HG02870 (cell line): ENCODE measurements around the gene ROBO1.
"Not testable (repeated sequence)": the region's sequence is repeated elsewhere in the genome, so short reads cannot be mapped to it uniquely, and the experiment has no call there.

ENCODE experiments used
- ATAC-seq: cut with Tn5 transposase; IDR thresholded peaks from one replicate; pipeline ENCODE4 v1.9.1; 2021; ENCODE audit warnings: mild to moderate bottlenecking, moderate library complexity; ENCODE audit not compliant: unreplicated experiment

The ROBO1 gene

DNA sequence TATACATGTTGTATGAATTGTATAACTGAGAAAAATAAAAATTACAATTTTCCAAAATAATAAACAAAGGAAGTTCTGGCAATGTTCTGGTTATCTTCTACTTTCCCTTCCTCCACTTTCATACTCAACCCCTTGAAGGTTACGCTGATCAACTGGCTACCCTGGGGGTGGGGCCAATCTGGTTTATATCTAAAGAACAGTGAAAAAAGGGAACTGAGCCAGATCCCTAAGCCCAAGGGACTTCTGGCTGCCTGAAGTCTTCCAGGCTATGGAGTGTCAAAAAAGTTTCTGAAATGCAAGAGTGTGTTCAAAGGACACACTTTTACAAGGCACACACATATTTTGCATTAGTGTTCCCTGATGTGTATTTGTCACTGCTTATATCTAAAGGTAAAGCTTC lies 591.9 kb downstream of the ROBO1 start:
- ATAC-seq: no peak

DNA sequence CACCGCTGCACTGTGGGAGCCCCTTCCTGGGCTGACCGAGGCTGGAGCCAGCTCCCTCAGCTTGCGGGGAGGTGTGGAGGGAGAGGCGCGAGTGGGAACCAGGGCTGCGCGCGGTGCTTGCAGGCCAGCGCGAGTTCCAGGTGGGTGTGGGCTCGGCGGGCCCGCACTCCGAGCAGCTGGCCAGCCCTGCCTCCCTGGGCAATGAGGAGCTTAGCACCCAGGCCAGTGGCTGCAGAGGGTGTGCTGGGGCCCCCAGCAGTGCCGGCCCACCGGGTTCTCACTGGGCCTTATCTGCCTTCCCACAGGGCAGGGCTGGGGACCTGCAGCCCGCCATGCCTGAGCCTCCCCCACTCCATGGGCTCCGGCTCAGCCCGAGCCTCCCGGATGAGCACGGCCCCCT lies 594.5 kb downstream of the ROBO1 start:
- not testable (repeated sequence) for ATAC-seq

DNA sequence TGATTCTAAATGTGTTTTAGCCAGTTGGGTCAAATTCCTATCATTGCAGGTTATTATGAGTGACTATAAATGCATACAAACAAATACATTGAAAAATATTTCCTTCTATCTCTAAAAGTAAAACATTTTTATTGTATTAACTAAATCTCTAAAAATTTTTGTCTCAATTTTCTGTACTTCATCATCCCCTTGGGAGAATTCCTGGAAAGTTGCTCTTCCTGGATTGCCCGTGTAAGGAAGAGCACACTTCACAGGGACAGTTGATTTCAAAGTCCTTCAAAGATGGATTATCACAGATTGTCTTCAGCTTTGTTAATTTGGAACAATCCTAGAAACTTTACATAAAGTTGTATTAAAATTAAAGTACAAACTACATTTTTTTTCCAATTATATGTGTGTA lies 595.6 kb downstream of the ROBO1 start:
- no peak for ATAC-seq

DNA sequence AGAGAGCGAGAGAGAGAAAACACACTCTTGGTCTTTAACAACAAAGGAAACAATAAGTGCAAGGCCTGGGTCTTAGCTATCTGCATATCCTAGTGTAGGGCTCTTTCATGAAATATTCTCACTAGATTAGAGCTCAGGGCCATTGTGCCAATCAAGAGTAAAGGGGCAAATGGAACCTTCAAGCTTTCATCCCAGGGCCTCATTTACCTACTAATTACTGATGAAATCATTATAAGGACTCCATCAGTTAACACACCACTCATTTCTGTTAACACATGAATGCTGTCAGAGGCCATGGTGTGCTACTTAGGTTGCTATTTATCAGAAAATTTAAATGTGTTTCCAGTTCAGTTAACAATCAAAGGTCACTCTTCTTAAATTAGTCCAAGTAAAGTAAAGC lies 597.8 kb downstream of the ROBO1 start:
- no peak for ATAC-seq

DNA sequence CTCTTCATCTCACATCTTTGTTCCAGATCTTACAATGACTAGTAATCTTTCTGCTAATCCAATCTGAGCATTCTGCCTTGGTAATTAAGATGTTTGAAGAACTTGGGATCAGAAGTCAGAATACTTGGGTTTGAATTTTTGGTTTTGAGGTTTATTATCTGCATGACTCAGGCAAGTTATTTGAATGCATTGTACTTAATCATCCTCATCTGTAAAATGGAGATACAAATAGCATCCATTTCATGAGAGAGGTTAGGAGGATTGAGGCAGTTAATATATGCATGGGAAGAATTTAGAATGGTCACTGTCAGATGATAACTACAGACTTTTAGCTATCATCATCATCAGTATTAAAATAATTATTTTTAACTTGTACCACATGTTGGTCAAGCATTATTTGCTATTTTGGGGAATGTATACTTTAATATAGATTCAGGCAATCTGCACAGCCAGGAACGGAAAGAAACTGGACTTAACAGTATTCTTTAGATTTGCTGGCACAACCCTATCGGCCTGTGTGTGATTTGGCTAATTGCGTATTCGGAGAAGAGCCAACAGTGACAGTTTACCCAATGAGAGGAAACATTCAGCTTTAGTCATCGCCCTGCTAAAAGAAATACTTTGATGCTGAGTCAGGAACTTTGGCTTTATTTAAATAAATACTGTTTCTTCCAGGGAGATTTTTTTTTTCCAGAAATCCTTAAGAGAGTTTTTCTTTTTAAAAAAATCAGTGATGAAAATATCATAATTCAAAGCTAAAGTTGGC lies 600.0 kb downstream of the ROBO1 start:
- ATAC-seq: no peak

DNA sequence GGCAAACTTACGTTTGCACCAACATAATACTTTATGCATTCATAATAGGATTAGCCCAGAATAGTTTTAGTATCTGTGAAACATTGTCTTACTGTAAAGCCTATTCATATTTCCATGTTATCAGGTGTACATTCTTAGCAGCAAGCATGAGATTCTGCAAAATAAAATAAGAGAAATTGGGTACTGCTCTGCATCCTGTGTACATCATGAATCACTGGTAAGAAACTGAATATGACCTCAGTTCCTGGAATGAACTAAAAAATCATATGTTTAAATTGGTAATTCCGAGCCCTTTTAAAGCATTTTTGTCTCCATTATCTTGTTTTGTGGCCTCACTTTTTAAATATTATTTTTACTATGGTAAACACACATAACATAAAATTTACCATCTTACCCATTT lies 605.1 kb downstream of the ROBO1 start:
- ATAC-seq: no peak

DNA sequence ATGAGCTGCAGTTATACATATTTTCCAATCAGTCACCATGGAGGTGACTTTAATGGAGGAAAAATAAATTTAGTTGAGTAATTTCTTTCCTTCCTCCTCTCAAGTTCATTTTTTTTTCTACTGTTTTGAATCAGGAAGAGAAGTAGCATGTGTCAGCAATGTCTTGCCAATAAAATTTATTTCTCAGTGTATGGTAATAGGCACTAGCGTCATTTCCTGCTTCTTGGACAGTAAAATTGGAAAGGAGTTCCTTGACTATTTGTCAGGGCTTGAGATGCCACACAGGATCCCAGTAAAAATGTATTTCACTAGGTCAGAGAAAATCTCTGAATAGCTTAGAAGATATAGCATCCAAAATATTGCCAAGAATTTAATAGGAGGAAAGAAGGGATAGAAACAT lies 605.9 kb downstream of the ROBO1 start:
- no peak for ATAC-seq

DNA sequence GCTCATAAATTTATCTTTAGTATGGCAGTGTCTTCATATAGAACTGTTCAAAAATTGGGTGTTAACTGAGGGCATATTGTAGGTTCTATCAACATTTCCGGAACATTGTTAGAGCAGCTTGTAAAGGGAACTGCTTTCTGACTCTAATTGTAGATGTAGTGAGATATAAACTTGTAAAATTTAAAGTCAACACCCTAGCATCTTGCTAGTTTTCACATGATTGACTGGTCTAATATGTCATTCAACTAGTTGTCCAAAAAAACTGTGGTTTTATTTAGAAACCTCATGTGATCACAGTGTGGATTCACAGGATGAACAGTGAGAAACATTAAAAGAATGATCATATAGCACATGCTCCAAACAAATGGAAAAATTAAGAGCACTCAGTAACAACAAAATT lies 607.4 kb downstream of the ROBO1 start:
- ATAC-seq: no peak

DNA sequence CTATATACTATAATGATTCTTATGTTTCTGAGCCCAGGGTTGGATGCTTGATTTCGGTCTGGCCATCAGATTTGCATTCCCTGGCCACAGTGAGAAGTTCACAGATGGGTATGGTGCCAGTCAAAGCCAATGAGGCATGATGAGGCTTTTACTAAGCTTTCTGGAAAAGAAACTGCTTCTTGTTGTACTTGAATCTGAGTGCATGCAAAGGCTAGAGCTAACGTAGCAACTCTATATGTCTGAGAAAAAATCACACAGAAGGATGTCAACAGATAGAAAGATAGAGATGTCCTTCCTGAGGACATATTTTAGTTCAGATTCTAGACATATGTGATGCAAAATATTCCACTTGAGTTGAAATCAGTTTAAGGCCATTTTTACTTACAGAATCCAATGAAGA lies 608.1 kb downstream of the ROBO1 start:
- no peak for ATAC-seq

DNA sequence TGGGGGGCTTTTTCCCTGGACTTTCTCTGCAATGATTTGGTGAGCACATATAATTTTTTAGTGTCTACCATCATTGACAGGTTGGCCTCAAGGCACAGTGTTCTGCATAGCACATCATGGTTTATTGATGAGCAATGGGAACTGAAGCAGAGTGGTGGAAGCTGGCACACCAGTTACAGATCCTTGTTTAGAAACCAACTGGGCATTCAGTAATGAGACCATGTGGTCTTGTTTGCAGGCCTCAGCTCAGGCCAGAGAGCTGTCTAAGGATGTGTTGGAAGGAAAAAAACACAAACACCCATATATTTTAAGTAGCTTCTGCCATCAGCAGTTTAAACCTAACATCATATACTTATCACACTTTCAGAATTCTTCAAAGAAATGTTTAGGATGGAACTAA lies 610.6 kb downstream of the ROBO1 start:
- no peak for ATAC-seq

DNA sequence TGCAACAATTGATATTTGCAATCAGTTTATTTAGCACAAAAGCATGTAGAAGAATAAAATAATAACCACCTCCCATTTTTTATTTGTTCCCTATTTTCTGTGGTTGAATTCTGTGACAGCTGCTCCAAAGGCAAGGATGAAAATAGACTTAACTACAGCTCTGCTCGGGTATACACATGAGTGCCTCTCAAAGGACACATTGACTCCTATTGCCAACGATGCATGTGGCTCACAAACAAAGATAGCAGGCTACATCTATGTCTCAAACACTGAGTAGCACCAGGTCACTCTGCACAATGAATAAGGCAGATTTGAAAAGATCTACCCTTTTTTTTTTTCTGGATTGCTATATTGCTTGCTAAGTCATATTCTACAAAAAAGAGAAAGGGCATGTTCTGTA lies 612.9 kb downstream of the ROBO1 start:
- no peak for ATAC-seq

DNA sequence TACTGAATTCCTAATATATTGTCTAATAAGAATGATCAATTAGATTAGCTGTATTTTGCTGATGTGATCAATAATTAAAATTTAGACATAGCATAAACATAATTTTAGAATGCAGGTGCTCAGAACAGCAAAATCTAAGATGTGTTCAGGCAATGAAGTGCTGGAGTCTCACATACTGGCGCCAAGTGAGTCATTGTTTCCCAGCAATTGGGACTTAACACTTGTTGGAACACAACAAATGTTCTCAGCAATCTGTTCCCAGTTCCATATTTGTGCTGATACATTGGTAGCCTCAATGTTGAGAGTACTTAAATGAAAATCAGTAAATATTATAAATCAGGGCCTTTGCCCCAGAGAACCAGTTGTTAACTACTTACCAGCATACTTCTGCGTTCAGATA lies 619.0 kb downstream of the ROBO1 start:
- no peak for ATAC-seq

DNA sequence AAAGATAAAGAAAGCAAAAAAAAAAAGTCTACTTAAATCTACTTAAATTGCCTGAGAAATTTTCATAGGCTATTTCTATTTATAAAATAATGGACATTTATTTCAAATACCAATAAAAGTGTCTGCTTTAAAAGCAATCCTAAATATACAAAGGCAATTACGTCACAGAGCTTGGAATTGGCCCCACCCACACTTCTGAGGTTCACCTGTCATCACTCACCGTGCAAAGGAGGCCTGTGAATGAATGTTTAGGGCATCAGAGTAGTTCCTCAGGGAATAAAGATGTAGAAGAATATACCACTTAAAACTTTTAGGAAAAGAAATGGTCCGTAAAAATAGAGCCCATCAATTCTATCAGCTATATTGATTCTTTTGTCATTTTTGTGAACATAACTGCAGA lies 621.8 kb downstream of the ROBO1 start:
- no peak for ATAC-seq

DNA sequence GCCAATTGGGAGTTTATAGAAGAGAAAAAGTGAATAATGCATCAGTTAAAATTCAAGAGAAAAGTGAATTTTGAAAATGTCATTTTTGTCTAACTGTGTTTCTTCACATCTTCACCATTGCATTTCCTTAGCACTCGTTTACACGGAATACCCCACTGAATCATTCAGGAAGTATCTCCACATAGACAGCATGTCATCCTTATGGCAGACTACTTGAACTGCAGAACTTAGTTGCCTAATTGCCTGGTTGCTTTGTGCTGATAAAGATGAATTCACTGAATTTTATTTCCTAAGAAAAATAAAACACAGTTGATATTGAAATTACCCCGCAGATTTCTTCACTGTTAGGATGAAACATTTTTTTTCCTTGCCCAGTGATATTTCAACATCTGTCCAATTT lies 627.1 kb downstream of the ROBO1 start:
- no peak for ATAC-seq

DNA sequence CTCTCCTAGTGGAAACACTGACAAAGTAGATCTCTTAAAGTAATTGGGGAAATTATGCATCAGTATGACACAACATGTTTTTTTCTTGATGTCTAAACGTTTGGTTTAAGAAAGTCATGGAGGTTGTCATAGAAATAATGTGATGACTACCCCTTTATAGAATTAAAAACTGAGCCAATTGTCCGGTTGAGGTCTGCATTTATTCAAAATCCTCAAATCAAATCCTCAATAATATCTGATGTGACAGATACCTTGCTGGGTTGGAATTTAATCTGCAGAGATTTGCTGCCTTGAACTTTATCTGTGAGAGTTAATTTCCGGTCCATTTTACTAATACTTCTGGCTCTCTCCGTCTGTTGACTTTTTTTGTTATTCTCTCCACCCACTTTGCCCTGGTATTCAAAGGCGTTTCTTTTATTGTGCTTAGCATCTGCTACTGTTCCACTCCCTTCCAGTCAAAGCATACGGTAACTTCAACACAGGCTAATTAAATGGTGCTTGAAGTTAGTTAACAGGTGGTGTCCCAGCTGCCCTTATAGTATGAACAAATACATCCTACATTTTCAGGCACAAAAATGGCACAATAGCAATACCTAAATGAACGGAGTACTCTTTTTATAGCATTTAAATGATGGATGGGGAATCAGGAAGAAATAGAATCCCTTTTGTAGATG lies 628.3 kb downstream of the ROBO1 start:
- ATAC-seq: no peak

DNA sequence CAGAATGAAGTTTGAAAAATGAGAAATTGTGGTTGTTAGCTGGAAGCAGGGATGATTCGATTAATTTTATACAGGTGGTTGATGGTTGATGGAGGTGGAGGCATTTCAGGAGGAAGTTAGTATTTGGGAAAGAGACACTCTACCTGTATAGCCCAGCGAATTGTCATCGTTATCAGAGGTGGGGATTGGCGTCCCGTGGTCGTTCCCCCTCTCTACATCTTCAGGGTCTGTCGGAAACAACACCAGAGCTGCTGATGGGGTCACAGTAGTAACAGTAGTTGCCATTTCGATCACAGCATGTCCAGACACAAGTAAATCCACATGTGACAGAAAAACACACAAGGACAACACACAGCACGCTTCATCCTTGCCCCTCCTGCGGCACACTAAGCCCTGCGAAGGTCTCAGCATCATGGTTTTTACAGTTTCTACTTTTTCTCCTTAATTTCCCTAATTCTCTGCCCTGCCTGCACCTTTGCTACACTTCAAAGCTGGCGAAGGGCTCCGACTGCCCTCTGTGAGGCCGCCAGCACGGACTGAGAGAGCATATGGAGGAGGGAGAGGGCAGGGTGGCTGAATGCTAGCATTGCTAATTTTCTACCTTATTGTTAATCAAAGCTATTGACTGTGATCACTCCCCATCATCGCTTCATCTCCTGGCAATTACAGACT lies 642.3 kb downstream of the ROBO1 start:
- ATAC-seq: no peak

DNA sequence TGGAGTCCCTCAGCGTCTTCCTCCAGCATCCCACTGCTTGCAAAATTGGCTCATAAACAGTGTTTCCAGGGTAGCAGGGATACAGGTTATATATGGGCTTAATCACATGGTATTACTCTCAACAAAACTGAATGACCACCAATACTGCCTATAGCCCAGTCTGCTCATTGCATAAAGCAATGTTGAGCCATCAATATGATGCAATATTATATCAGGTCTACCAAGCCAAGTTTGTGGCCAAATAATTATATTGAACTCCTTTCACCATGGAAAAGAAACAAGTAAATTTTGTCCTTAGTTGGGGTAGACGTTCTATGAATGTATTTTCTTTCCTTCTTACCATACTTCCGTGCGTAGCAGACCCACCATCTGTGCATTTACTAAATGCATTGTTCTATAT lies 652.3 kb downstream of the ROBO1 start:
- ATAC-seq: no peak

DNA sequence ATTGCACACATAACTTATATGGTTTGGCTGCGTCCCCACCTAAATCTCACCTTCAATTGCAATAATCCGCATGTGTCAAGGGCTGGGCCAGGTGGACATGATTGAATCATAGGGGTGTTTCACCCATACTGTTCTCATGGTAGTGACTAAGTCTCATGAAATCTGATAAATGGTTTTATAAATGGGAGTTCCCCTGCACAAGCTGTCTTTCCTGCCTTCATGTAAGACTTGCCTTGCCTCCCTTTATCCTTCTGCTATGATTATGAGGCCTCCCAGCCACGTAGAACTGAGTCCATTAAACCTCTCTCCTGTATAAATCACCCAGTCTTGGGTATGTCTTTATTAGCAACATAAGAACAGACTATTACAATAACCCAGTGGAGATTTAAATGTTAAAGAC lies 653.9 kb downstream of the ROBO1 start:
- no peak for ATAC-seq

DNA sequence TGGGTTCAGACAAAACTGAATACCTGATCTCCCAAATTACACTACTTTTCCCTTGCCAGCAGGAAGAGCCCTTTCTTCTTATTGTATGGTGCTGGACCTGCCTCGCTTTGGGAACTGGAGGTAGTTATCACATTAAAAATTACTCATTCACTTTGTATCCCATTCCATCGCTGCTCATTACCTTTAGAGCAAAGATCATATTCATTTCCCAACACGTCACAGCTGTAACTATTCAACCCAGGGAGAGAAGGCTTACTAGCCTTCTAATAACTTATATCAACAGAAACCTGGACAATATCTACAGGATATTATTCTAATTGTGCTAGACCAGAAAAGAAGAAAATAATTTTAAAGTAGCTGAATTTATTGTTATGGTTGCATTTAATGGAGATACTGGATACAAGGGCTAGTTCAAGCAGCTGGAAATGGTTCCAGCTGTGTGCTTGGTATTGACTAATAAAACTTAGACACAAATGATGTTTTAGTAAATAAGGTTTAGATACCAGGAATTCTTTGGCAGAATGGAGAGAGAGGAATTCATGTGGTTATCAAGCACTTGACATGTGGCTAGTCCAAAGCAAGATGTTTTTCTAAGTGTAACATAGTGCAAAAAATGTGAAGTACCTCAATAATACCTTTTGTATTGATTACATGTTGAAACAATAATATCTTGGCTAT lies 656.3 kb downstream of the ROBO1 start:
- no peak for ATAC-seq

DNA sequence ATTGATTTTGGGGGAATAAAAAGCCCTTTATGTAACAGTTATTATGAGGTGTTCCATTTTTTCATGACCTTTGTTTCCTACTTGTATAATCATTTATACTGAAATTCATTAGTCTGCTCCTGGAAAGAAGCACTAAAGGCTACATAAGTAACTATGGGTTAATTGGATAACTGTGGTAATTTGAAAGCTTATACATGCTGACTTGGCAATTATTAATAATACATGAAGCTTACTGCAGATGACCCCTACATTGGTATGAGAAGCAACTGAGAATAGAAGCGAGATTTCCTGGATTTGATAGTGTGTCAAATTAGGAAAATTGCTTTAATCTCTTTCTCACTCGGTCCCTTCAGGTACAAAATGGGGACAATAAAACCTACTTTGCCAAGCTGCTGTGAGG lies 658.0 kb downstream of the ROBO1 start:
- no peak for ATAC-seq

DNA sequence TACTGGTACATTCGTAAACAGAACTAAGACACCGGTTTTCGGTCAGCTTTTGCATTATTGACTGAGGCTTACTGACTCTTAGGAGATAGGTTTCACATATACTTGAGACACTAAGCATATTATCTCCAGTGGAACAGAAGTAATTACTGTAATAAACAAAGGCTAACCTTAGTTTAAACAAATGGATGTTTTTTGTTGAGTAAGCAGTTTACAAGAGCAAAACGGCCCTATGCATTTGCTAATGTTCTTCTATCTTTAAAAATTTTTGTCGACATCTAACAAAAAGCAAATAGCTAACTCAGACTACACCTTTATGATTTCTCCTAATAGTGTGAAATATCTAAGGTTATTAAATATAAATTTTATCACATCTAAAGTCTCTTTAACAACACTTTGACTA lies 664.5 kb downstream of the ROBO1 start:
- ATAC-seq: no peak
